GM23248 (cell line): ENCODE results near the gene ATXN7L1.

Experiments used
- EZH2 ChIP-seq: fragments of 200-600 bp; sonication (generic); IDR thresholded peaks from 2 replicates; pipeline ENCODE4 v1.6.1; 2018; ENCODE audit warnings: antibody characterized with exemption, mild to moderate bottlenecking; ENCODE audit not compliant: insufficient read depth, poor library complexity, severe bottlenecking
- EZH2phosphoT487 ChIP-seq: fragments of 200-600 bp; sonication (generic); IDR thresholded peaks from 2 replicates; pipeline ENCODE4 v1.6.1; 2018; ENCODE audit warnings: antibody characterized with exemption, moderate library complexity, mild to moderate bottlenecking, low read depth; ENCODE audit not compliant: insufficient read depth

- TF ChIP-seq EZH2phosphoT487 (no peak), EZH2 (no peak)
Observed at GRCh38 chr7:105890290-105890997, 14.0 kb upstream of the ATXN7L1 start.
